AG10803 (cell line): ENCODE measurements around the gene GIMAP6.
"Not testable (repeated sequence)": the region's sequence is repeated elsewhere in the genome, so short reads cannot be mapped to it uniquely, and the experiment has no call there.

Experiments
- DNase-seq: peaks from one replicate; pipeline ENCODE4 v3.0.0; 2010; ENCODE audit warnings: low read depth
- H3K4me3 ChIP-seq: 2 replicates; pipeline ENCODE4 v1.5.1; 2011; ENCODE audit warnings: mild to moderate bottlenecking, low read length, control low read depth
- TF ChIP-seq, protein P1 (sequence below): conservative IDR thresholded peaks from 2 replicates; pipeline ENCODE4 v1.5.1; 2011; ENCODE audit warnings: mild to moderate bottlenecking, low read length, control low read depth, inconsistent platforms

GIMAP6 gene

DNA sequence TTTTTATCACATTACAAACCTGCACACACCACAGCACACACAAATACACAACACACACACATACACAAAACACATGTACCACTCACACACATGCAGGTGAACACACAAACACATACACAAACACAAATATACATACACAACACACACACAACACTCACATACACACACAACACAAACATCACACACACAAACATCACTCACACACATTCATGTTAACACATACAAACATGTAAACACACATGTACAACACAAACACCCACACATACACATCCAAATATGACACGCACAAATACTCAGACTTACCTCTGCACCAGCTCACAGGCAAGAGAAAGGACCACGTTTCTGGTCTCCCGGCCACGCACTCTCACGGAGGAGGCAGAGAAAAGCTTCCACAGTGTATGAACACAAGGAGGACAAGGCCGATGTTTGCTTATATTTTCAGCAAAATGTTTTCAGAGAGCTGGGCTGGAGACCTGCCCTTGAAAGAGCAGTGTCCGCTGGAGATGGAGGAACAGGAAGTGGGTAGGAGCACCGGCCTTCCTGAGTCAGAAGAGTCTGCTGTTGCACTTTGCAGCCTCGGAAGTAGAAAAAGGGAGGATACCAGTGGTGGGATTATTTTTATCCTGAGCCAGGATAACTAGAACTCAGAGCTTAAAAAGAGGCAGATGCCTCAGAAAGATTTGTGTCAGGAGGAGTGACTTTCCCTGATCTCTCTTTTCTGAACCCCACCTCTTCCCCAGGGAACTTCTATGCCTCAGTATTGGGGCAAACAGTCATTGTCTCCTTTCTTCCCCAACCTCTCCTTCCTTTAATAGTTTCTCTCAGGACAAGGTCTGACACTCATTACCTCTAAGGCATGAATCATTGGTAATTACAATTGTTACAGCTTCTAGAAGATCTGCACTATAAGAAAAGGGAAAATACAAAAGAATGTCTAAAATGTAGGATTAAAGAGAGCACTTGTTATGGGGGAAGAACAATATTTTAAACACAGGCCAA, at the start of gene GIMAP6:
GIMAP6 (minus strand) TSS at position 520 of the 999 bp plus-strand sequence. CDS start 2,243 bp downstream, outside the sequence.
- no peak within 1 kb of the TSS for H3K4me3 ChIP-seq
- TF ChIP-seq, protein P1, sequence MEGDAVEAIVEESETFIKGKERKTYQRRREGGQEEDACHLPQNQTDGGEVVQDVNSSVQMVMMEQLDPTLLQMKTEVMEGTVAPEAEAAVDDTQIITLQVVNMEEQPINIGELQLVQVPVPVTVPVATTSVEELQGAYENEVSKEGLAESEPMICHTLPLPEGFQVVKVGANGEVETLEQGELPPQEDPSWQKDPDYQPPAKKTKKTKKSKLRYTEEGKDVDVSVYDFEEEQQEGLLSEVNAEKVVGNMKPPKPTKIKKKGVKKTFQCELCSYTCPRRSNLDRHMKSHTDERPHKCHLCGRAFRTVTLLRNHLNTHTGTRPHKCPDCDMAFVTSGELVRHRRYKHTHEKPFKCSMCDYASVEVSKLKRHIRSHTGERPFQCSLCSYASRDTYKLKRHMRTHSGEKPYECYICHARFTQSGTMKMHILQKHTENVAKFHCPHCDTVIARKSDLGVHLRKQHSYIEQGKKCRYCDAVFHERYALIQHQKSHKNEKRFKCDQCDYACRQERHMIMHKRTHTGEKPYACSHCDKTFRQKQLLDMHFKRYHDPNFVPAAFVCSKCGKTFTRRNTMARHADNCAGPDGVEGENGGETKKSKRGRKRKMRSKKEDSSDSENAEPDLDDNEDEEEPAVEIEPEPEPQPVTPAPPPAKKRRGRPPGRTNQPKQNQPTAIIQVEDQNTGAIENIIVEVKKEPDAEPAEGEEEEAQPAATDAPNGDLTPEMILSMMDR = no peak
- DNase-seq = no peak

GRCh38 chr7:150680364-150680763, 48.2 kb upstream of the GIMAP6 start:
- not testable (repeated sequence) for H3K4me3 ChIP-seq, DNase-seq

DNA sequence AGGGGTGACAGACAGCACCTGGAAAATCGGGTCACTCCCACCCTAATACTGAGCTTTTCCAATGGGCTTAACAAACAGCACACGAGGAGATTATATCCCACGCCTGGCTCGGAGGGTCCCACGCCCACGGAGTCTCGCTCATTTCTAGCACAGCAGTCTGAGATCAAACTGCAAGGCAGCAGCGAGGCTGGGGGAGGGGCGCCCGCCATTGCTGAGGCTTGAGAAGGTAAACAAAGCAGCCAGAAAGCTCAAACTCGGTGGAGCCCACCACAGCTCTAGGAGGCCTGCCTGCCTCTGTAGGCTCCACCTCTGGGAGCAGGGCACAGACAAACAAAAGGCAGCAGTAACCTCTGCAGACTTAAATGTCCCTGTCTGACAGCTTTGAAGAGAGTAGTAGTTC, 46.4 kb upstream of the GIMAP6 start:
- H3K4me3 ChIP-seq = not testable (repeated sequence)

GRCh38 chr7:150676854-150677253, 44.7 kb upstream of the GIMAP6 start:
- DNase-seq = not testable (repeated sequence)

More for the DNA sequence above, 46.4 kb upstream of the GIMAP6 start:
- not testable (repeated sequence) for DNase-seq

DNA sequence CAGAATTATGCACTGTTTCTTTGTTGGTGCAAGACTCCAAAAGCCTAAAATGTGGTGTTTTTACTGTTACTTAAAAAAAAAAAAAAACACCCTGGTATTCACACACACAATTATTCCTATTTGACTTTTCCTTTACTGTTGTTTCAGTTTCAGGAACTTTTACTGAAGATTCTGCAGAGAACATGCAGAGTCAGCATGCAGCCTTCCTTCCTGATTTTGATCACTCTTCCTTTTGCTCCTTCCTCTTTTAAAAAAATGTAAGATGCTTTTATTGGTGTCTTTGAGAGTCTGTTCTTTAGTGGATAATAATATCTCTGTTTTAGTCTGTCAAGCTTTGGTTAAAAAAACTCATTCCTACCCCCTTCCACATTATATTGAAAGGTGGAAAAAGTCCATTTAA, 44.1 kb upstream of the GIMAP6 start:
- H3K4me3 ChIP-seq = not testable (repeated sequence)

More at GRCh38 chr7:150676854-150677253, 44.7 kb upstream of the GIMAP6 start:
- not testable (repeated sequence) for H3K4me3 ChIP-seq

GRCh38 chr7:150675714-150676113, 43.5 kb upstream of the GIMAP6 start:
- TF ChIP-seq, protein P1 = no peak
- no peak overlapping the region for H3K4me3 ChIP-seq
- DNase-seq = no peak

More for the DNA sequence above, 44.1 kb upstream of the GIMAP6 start:
- not testable (repeated sequence) for DNase-seq

DNA sequence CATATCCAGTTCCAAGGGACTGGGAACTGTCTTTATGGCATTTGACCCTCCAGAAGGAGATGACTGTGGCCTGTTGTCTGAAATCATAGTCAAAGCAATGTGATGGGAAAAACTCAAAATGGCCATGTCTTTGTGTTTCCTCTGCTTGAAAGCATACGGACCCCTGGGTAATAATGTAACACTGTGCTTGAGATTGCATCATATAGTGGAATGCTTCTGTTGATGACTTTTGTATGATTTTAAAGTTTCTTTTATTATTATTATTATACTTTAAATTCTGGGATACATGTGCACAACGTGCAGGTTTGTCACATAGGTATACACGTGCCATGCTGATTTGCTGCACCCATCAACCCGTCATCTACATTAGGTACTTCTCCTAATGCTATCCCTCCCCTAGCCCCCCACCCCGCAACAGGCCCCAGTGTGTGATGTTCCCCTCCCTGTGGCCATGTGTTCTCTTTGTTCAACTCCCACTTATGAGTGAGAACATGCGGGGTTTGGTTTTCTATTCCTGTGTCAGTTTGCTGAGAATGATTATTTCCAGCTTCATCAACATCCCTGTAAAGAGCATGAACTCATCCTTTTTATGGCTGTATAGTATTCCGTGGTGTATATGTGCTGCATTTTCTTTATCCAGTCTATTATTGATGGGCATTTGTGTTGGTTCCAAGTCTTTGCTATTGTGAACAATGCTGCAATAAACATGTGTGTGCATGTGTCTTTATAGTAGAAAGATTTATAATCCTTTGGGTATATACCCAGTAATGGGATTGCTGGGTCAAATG, 39.8 kb upstream of the GIMAP6 start:
- not testable (repeated sequence) for DNase-seq, H3K4me3 ChIP-seq

GRCh38 chr7:150668977-150669376, 36.8 kb upstream of the GIMAP6 start:
- DNase-seq = no peak
- TF ChIP-seq, protein P1 = no peak

GRCh38 chr7:150668472-150668911, 36.3 kb upstream of the GIMAP6 start:
- DNase-seq = no peak
- TF ChIP-seq, protein P1 = no peak
- H3K4me3 ChIP-seq = no peak overlapping the region

More at GRCh38 chr7:150668977-150669376, 36.8 kb upstream of the GIMAP6 start:
- H3K4me3 ChIP-seq = no peak overlapping the region
